ENCODE results near the gene ATP11A.

DNA sequence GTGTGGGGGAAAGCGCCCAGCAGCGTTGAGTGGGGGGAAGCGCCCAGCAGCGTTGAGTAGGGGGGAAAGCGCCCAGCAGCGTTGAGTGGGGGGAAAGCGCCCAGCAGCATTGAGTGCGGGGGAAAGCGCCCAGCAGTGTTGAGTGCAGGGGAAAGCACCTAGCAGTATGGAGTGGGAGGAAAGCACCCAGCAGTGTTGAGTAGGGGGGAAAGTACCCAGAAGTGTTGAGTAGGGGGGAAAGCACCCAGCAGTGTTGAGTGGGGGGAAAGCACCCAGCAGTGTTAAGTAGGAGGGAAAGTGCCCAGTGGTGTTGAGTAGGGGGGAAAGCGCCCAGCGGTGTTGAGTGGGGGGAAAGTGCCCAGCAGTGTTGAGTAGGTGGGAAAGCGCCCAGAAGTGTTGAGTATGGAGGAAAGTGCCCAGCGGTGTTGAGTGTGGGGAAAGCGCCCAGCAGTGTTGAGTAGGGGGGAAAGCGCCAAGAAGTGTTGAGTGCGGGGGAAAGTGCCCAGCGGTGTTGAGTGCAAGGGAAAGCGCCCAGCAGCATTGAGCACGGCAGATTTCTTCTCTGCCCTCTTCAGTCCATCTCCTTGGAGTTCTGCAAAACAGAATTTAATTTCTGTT is 138.4 kb downstream of the ATP11A start:
- TF ChIP-seq, protein P1, sequence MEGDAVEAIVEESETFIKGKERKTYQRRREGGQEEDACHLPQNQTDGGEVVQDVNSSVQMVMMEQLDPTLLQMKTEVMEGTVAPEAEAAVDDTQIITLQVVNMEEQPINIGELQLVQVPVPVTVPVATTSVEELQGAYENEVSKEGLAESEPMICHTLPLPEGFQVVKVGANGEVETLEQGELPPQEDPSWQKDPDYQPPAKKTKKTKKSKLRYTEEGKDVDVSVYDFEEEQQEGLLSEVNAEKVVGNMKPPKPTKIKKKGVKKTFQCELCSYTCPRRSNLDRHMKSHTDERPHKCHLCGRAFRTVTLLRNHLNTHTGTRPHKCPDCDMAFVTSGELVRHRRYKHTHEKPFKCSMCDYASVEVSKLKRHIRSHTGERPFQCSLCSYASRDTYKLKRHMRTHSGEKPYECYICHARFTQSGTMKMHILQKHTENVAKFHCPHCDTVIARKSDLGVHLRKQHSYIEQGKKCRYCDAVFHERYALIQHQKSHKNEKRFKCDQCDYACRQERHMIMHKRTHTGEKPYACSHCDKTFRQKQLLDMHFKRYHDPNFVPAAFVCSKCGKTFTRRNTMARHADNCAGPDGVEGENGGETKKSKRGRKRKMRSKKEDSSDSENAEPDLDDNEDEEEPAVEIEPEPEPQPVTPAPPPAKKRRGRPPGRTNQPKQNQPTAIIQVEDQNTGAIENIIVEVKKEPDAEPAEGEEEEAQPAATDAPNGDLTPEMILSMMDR (IDR thresholded peaks at IDR 0.05; ENCODE audit: low read depth, low read length) = no peak
- TF ChIP-seq EZH2phosphoT487 (IDR thresholded peaks at IDR 0.05; ENCODE audit: low read depth) = no peak
